LNCAP (cell line): ENCODE results near the gene FNBP1.

Experiments used
- TF ChIP-seq, protein P1 (sequence below): fragments of 450-650 bp; IDR thresholded peaks from 2 replicates; pipeline ENCODE4 v1.5.1; 2017; ENCODE audit warnings: mild to moderate bottlenecking

Gene FNBP1

DNA sequence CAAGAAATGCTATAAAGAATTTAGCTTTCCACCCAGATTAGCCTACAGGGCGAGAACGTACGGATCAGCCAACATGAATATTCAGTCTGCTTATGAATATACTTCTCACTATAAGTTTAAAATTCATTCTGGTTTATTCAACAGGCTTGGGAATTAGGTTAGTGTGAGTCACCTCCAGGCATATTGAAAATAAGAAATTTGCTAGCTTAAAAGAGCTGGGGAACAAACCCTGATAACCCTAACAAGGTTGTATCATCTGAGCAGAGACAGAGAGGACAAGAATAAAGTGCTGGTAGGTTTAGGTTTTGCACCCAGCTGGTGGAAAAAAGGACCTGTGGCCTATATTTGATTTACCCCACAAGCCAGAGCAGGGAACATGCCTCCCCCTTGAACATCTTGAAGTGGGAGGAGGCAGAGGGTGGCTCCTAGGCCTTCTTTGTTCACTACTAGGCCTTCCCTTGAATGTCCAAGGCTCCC lies 12.3 kb downstream of the FNBP1 start:
- TF ChIP-seq, protein P1, sequence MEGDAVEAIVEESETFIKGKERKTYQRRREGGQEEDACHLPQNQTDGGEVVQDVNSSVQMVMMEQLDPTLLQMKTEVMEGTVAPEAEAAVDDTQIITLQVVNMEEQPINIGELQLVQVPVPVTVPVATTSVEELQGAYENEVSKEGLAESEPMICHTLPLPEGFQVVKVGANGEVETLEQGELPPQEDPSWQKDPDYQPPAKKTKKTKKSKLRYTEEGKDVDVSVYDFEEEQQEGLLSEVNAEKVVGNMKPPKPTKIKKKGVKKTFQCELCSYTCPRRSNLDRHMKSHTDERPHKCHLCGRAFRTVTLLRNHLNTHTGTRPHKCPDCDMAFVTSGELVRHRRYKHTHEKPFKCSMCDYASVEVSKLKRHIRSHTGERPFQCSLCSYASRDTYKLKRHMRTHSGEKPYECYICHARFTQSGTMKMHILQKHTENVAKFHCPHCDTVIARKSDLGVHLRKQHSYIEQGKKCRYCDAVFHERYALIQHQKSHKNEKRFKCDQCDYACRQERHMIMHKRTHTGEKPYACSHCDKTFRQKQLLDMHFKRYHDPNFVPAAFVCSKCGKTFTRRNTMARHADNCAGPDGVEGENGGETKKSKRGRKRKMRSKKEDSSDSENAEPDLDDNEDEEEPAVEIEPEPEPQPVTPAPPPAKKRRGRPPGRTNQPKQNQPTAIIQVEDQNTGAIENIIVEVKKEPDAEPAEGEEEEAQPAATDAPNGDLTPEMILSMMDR = no peak

DNA sequence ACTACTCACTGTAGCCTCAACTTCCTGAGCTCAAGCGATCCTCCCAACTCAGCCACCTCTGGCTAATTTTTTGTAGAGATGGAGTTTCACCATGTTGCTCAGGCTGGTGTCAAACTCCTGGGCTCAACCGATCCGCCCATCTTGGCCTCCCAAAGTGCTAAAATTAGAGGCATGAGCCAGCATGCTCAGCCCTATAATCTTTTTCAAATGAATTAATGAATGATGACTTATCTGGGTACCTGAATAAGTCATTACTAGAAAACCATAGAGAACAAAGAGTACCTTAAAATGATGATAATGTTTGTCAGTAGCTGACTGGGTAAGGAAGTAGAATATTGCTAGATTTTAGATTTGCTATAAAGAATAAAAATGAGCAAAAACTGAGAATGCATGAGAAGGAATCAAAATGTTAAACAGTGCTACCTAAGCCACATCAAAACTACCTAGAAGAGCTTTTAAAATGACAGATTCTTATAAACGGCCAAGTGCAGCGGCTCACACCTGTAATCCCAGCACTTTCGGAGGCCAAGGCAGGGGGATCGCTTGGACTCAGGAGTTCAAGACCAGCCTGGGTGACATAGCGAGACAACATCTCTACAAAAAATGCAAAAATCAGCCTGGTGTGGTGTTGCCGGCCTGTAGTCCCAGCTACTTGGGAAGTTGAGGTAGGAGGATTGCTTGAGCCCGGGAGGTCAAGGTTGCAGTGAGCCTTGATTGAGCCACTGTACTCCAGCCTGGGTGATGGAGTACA lies 13.6 kb downstream of the FNBP1 start:
- TF ChIP-seq, protein P1 = no peak

DNA sequence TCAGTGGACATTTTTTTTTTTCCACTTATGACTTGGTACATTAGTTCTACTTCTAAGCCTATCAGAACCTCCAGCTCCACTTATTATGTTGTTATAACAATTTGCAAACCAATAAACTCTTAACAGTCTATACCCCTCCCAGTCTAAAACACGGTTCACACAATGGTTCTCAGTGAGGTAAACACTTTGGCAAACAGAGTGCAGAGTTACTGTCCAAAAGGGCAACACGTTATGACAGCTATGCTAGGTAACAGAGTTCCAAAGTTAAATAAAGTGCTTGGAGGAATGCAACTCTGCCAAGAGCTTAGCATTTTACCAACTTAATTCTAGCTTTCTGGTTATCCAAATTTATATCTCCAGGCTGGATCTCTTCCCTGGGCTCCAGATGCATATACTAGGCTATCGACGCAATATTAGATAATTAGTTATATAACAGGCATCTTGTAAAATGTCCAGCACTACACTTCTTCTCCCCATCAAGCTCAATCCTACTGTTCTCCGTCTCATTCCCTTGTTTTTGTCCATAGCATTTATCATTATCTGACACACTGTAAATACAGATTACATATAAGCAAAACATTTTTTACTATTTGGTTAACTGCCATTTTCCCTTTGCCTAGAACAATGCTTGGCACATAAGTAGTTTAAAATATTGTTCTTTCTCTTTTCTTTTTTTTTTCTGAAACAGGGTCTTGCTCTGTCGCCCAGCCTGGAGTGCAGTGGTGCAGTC lies 14.3 kb downstream of the FNBP1 start:
- TF ChIP-seq, protein P1 = no peak

DNA sequence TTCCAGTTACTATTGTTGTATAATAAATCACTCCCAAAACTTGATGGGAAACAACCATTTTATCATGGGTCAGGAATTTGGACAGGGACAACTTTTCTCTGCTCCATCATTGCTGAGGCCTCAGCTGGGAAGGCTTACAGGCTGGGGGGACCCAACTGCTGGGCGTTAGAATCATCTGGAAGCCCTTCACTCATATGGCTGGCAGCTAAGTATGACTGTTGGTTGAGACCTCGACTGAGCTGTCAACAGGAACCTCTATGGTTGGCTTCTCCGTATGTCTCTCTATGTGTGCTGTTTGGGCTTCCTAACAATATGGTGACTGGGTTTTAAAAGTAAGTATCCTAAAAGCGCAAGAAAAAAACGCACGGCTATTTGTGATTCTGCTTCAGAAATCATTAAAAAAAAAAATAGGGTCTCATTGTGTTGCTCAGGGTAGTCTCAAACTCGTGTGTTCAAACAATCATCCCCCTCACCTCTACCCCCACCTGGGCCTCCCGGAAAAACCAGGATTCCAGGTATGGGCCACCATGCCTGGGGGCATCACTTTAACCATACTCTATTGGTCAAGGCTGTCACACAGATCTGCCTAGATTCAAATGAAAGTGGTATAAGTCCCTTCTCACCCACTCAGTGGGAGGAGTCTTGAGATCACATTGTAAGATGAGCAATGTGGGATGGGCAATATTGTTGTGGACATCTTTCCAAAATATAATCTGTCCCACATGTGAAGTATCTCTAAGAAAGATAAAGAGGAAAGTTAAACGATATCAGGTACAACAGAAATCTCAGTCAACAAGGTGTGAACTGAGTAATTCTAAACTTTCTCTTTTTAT lies 15.2 kb downstream of the FNBP1 start:
- TF ChIP-seq, protein P1 = no peak

GRCh38 chr9:130026583-130027340 lies 16.2 kb downstream of the FNBP1 start:
- TF ChIP-seq, protein P1 = no peak

- TF ChIP-seq, protein P1 = no peak
Observed at GRCh38 chr9:130024597-130024994, 18.4 kb downstream of the FNBP1 start.
